ENCODE measurements around the gene CECR2. TPM values are rescaled to one million over a fixed set of nuclear protein-coding genes. Genes with fewer than 3 reads are reported as not detected.

Gene CECR2
- total RNA-seq, 1 experiment from 2014 or later = 154 TPM

GRCh38 chr22:17343766-17344165, 25.5 kb upstream of the CECR2 start:
- Histone ChIP-seq H2BK20ac (ENCODE audit: low read depth, low read length, poor library complexity, severe bottlenecking) (no peak overlapping the region), H3K4ac (ENCODE audit: low read depth, low read length) (no peak overlapping the region), H3K27ac (ENCODE audit: insufficient read length, low read depth, low read length) (no peak overlapping the region), H3K9ac (ENCODE audit: extremely low read depth, insufficient read length, low read length) (no peak overlapping the region), H4K8ac (replicated peaks; ENCODE audit: insufficient read length, low read depth, low read length) (no peak overlapping the region), H2AK5ac (ENCODE audit: insufficient read length, low read length) (no peak overlapping the region), H2AFZ (ENCODE audit: low read length) (no peak overlapping the region), H3T11ph (ENCODE audit: low read length) (no peak overlapping the region), H3K79me1 (ENCODE audit: insufficient read depth, low read depth, low read length, poor library complexity, severe bottlenecking) (no peaks in the 10 kb centered on the region), H2BK15ac (ENCODE audit: low read depth, low read length) (no peak overlapping the region), H3K27me3 (ENCODE audit: insufficient read depth, low read length) (no peaks in the 10 kb centered on the region), H2BK5ac (ENCODE audit: insufficient read length, low read length) (no peak overlapping the region), H3K18ac (ENCODE audit: insufficient read length, low read depth, low read length) (no peak overlapping the region), H3K79me2 (ENCODE audit: insufficient read depth, low read length) (no peaks in the 10 kb centered on the region), H3K14ac (ENCODE audit: insufficient read depth, low read length) (no peak overlapping the region), H3K9me3 (ENCODE audit: control insufficient read depth, low read depth, low read length) (no peaks in the 10 kb centered on the region), H4K20me1 (ENCODE audit: control insufficient read depth, insufficient read depth, insufficient read length) (no peaks in the 10 kb centered on the region), H4K5ac (ENCODE audit: insufficient read length, low read depth, low read length) (no peak overlapping the region), H3K4me1 (ENCODE audit: insufficient read depth, low read length) (no peaks in the 10 kb centered on the region), H2BK120ac (ENCODE audit: low read depth, low read length, poor library complexity, severe bottlenecking) (no peak overlapping the region), H4K91ac (ENCODE audit: insufficient read length, low read depth, low read length) (no peak overlapping the region), H3K4me2 (ENCODE audit: insufficient read depth, insufficient read length, low read length) (no peak overlapping the region), H3K23me2 (ENCODE audit: insufficient read length, low read depth, low read length, poor library complexity, severe bottlenecking) (no peaks in the 10 kb centered on the region), H3K23ac (ENCODE audit: insufficient read length, low read depth, low read length) (no peak overlapping the region), H2BK12ac (ENCODE audit: insufficient read length, low read depth, low read length) (no peak overlapping the region), H3K56ac (ENCODE audit: insufficient read length, low read depth, low read length) (no peak overlapping the region)
- H3K27ac Mint-ChIP-seq = no peak overlapping the region
- no peak for DNase-seq
- no peaks in the 10 kb centered on the region; a peak in 1 of 7 replicates for H3K36me3 Mint-ChIP-seq (ENCODE audit: insufficient read depth in 1 of 3, low read depth in 3 of 3)
- peaks cover 9 to 10% of the 10 kb centered on the region in 2 experiments for H3K4me1 Mint-ChIP-seq
- no peaks in the 10 kb centered on the region for H3K9me3 Mint-ChIP-seq
- H3K4me3 Mint-ChIP-seq = no peak overlapping the region
- no CpG with 5 or more reads among the region's 2 CpGs for WGBS (ENCODE audit: extremely low coverage, insufficient read length, low lambda C conversion rate)
- TF ChIP-seq, protein P1, sequence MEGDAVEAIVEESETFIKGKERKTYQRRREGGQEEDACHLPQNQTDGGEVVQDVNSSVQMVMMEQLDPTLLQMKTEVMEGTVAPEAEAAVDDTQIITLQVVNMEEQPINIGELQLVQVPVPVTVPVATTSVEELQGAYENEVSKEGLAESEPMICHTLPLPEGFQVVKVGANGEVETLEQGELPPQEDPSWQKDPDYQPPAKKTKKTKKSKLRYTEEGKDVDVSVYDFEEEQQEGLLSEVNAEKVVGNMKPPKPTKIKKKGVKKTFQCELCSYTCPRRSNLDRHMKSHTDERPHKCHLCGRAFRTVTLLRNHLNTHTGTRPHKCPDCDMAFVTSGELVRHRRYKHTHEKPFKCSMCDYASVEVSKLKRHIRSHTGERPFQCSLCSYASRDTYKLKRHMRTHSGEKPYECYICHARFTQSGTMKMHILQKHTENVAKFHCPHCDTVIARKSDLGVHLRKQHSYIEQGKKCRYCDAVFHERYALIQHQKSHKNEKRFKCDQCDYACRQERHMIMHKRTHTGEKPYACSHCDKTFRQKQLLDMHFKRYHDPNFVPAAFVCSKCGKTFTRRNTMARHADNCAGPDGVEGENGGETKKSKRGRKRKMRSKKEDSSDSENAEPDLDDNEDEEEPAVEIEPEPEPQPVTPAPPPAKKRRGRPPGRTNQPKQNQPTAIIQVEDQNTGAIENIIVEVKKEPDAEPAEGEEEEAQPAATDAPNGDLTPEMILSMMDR (conservative IDR thresholded peaks at IDR 0.05) = no peak
- no peaks in the 10 kb centered on the region for H3K27me3 Mint-ChIP-seq (ENCODE audit: low read depth)
